ENCODE measurements around the gene PPP1R13B.
"Not testable (repeated sequence)": the region's sequence is repeated elsewhere in the genome, so short reads cannot be mapped to it uniquely, and the experiment has no call there.

PPP1R13B gene

DNA sequence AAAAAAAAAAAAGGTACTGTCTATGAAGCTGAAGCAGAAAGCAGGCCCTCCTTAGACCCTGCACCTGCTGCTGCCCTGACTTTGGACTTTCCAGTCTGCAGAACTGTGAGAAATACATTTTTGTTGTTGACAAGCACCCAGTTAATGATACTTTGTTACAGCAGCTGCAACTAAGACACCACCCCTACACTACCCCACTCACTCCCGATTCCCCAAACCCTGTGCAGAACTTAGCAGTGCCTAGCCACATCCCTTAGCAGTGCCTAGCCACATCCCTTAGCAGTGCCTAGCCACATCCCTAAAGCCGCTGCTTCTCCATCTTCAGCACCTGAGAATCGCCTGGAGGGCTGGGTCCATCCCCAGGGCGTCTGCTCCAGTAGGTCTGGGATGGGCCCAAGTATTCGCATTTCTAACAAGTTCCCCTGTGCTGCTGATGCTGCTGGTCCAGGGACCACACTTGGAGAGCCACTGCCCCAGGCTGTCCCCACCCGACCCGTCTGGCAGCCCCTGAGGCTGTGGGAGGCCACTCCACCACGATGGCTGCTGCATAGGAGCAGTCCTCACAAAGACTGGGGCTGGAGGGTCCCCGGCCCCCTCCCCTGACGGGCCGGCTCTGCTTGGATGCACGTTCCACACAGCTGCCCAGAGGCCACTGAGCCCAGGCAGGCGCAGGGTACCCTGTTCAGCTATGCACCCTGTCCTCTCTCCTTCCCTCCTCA, 10.8 kb upstream of the PPP1R13B start:
- no peak for DNase-seq (ENCODE audit: low read depth)

- DNase-seq (ENCODE audit: low read depth): no peak
These were observed 9.9 kb upstream of the PPP1R13B start for GRCh38 chr14:103857256-103857655.

GRCh38 chr14:103856607-103857006, 9.2 kb upstream of the PPP1R13B start:
- no peak for DNase-seq (ENCODE audit: low read depth)

DNA sequence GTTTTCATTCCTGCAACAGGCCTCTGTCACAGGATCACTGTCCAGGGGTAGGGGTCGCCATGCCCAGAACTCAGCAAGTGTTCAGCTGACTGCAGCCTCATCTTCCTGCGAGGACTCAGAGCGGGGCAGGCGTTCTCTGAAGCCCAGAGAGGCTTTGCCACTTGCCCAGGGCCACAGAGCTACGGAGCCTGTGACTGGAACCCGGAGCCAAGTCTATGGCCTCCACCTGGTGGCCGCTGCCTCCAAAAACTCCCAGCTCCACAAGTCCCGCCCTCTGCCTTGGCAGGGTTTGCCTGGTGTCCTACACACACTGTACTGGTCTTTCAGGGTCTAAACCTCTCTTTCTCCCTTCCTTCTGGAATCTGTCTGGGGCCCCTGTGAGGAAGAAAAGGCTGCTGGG, 8.7 kb upstream of the PPP1R13B start:
- DNase-seq (ENCODE audit: low read depth): no peak

DNA sequence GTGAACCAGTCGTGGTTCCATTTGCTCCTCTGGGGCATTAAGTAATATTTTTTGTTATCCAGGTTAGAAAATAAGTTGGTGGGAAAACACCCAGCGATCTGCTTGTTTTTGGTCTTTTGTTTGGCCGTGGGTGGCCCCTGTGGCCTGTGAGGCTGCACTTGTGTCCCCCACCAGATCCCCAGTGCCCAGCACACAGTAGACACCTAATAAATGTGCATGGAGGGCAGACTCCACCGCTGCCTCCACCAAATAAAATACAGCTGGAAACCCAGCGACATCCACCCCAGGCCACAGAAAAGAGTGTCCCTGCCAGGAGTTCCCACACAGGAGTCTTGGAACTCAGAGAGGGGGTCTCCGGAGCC, 8.3 kb upstream of the PPP1R13B start:
- no peak for DNase-seq (ENCODE audit: low read depth)

GRCh38 chr14:103854822-103855733, 7.7 kb upstream of the PPP1R13B start:
- no peak for DNase-seq (ENCODE audit: low read depth)

DNA sequence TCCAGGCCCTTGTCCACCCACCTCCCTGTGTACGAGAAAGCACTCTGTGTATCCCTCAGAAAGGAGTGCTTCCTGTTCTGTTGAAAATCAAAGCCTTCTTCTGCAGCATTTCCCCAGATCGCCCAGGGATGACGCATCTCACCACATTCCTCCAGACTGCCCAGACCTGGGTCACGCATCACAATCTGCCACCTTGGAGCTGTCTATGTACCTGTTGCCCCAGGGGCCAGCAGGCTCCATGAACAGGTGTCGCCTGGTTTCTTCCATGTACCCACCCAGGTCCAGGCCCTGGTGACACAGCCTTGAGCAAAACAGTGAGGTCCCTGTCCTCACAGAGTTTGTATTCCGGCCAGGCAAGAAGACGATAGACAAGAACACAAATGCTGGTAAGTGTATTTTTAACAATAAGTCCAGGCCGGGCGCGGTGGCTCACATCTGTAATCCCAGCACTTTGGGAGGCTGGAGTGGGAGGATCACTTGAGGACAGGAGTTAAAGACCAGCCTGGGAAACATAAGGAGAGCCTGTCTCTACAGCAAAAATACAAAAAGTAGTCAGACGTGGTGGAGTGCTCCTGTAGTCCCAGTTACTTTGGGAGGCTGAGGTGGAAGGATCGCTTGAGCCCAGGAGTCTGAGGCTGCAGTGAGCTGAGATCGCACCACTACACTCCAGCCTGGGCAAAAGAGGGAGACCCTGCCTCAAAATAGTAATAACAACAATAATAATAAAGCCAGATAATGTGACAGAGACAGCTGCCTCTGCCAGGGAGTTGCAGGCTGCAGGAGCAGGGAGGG, 6.8 kb upstream of the PPP1R13B start:
- DNase-seq (ENCODE audit: low read depth): no peak

- no peak for DNase-seq (ENCODE audit: low read depth)
These were observed 1.9 kb upstream of the PPP1R13B start for GRCh38 chr14:103849151-103849886.

- DNase-seq (ENCODE audit: low read depth): no peak
These were observed 1.1 kb upstream of the PPP1R13B start for GRCh38 chr14:103848175-103849077.

GRCh38 chr14:103846543-103847450, 578 bp downstream of the PPP1R13B start:
- DNase-seq (ENCODE audit: low read depth): peak; percentile 25

GRCh38 chr14:103846097-103846496, 1.3 kb downstream of the PPP1R13B start:
- DNase-seq (ENCODE audit: low read depth): no peak

- DNase-seq (ENCODE audit: low read depth): no peak
These were observed 2.0 kb downstream of the PPP1R13B start for GRCh38 chr14:103845327-103845726.

DNA sequence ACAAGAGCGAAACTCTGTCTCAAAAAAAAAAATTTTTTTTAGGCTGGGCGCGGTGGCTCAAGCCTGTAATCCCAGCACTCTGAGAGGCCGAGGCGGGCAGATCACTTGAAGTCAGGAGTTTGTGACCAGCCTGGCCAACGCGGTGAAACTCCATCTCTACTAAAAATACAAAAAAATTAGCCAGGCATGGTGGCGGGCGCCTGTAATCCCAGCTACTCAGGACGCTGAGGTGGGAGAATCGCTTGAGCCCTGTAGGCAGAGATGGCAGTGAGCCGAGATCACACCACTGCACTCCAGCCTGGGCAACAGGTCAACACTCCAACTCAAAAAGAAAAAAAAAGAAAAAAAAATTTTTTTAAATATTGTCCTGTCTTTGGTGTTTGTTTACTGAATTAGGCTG, 6.1 kb downstream of the PPP1R13B start:
- DNase-seq (ENCODE audit: low read depth): not testable (repeated sequence)

GRCh38 chr14:103840014-103840413, 7.4 kb downstream of the PPP1R13B start:
- DNase-seq (ENCODE audit: low read depth): no peak

- no peak for DNase-seq (ENCODE audit: low read depth)
These were observed 7.8 kb downstream of the PPP1R13B start for GRCh38 chr14:103839579-103839978.

GRCh38 chr14:103838117-103838516, 9.3 kb downstream of the PPP1R13B start:
- DNase-seq (ENCODE audit: low read depth): no peak

DNA sequence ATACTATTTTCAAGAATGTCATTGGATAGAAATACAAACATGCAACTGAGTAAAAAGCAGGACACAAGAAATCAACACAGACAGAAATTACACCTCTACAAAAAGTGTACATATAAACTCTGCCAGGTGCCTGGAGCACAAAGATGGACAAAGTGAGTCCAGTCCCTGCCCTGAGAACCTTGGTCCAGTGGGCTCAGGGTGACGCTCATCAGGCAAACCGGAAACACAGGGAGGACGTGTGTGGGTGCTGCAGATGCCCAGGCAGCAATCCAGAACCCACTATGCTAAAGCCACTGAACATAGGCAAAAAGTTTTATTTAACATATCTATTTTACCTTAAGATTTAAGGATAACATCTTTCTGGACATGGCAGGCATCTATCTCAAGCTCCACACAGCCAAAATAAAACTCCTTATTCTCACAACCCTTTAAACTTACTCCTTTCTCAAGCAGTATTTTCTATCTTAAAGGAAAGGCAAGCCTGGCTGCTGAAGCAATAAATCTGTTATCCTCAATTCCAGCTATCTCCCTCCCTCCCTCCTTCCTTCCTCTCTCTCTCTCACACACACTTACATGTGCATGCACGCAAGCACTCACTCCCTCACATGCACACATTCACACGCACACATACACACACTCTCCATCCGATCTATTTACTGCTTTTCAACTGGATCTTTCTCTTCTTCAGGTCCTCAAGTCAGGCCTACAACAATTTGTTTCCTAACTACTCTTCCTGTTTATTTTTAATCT, 10.2 kb downstream of the PPP1R13B start:
- DNase-seq (ENCODE audit: low read depth): no peak

DNA sequence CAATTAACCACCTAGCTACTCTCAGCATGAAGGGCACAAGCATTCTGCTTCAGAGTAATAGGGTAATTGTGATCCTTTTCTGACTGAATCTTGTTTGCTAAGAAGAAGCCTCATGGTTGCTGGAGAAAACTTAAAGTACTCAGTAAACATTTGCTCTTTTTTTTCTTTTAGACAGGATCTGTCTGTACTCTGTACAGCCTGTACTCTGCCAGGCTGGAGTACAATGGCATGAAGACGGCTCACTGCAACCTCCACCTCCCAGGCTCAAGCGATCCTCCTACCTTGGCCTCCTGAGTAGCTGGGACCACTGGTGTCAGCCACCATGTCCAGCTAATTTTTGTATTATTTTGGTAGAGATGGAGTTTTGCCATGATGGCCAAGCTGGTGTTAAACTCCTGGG, 12.4 kb downstream of the PPP1R13B start:
- no peak for DNase-seq (ENCODE audit: low read depth)

DNA sequence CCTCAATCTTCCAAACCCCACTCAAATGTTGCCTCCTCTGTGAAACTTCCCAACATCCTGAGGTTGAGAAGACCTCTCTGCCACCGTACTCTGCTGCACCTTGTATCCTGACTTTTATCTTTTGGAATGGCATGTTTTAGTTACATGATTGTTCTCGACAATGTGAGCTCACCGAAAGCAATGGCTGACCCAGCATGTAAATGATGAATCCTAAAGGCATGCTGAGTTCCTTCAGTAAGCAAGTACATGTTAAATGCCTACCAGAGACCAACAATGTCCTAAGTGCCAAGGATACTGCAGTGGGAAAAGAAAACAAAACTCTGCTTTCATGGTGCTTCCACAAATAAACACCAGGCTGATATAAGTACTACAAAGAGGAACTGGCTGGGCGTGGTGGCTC, 13.7 kb downstream of the PPP1R13B start:
- no peak for DNase-seq (ENCODE audit: low read depth)

Measured in activated T-helper 1 cell treated with Interleukin-2 at 50 U/mL for 16 hours (primary cell).